Spleen (tissue), 11 donors: ENCODE measurements around the gene FAM20C. TPM values are rescaled to one million over a fixed set of nuclear protein-coding genes. Genes with fewer than 3 reads are reported as not detected.

Experiments used
- DNase-seq: peaks from one replicate; pipeline ENCODE4 v3.0.0-alpha.2; 2020
- H3K27ac ChIP-seq, 8 donors: fragments of 200-600 bp; sonication (generic) in 7 of 8; 1 replicate in 4 of 8; 2 replicates in 4 of 8; pipeline versions ENCODE4 v1.5.0 to v1.8.0; 2016 to 2021; ENCODE audit warnings: inconsistent platforms in 4 of 8, mild to moderate bottlenecking in 4 of 8, moderate library complexity in 1 of 8
- H3K27me3 ChIP-seq, 7 donors: fragments of 200-600 bp; sonication (generic) in 6 of 7; replicated peaks in 1 of 7; 1 replicate in 4 of 7; 2 replicates in 3 of 7; pipeline versions ENCODE4 v1.5.0 to v1.8.0; 2016 to 2021; ENCODE audit warnings: inconsistent platforms in 3 of 7, mild to moderate bottlenecking in 1 of 7
- H3K36me3 ChIP-seq, 6 donors: fragments of 200-600 bp; sonication (generic) in 5 of 6; 1 replicate in 4 of 6; 2 replicates in 2 of 6; pipeline versions ENCODE4 v1.5.0 to v1.8.0; 2016 to 2021; ENCODE audit warnings: inconsistent platforms in 2 of 6
- H3K4me1 ChIP-seq, 6 donors: fragments of 200-600 bp; sonication (generic) in 5 of 6; 1 replicate in 3 of 6; 2 replicates in 3 of 6; pipeline versions ENCODE4 v1.5.0 to v1.8.0; 2016 to 2021; ENCODE audit warnings: inconsistent platforms in 3 of 6
- H3K4me3 ChIP-seq, 8 donors: fragments of 200-600 bp; sonication (generic) in 7 of 8; 1 replicate in 4 of 8; 2 replicates in 4 of 8; pipeline versions ENCODE4 v1.5.0 to v1.8.0; 2016 to 2021; ENCODE audit warnings: inconsistent platforms in 4 of 8, mild to moderate bottlenecking in 4 of 8, moderate library complexity in 2 of 8
- H3K9me3 ChIP-seq, 8 donors: fragments of 200-600 bp; sonication (generic) in 7 of 8; 1 replicate in 4 of 8; 2 replicates in 4 of 8; pipeline versions ENCODE4 v1.5.0 to v1.8.0; 2016 to 2021; ENCODE audit warnings: inconsistent platforms in 4 of 8
- CTCF ChIP-seq, 11 experiments: fragments of 200-600 bp in 7 of 11; fragments of 450-650 bp in 4 of 11; sonication (generic) in 4 of 11; IDR thresholded peaks in 8 of 11; conservative IDR thresholded peaks in 3 of 11; 1 replicate in 7 of 11; 2 replicates in 4 of 11; pipeline versions ENCODE4 v1.4.0 to v1.8.0; 2016 to 2021; ENCODE audit warnings: antibody characterized with exemption in 11 of 11, inconsistent platforms in 4 of 11, mild to moderate bottlenecking in 1 of 11
- POLR2A ChIP-seq, 3 donors: fragments of 450-650 bp; IDR thresholded peaks; one replicate each; pipeline ENCODE4 v1.5.1; 2017; ENCODE audit warnings: antibody characterized with exemption in 3 of 3, mild to moderate bottlenecking in 1 of 3
- POLR2AphosphoS5 ChIP-seq, 3 donors: sonication (generic); formaldehyde crosslinking; IDR thresholded peaks; one replicate each; pipeline ENCODE4 v1.5.1; 2017; ENCODE audit warnings: antibody characterized with exemption in 3 of 3
- WGBS, 5 donors: extraction: QIAGEN DNeasy Blood & Tissue Kit in 3 of 5; methylation state at CpG; one replicate each; pipeline versions ENCODE4 v1.1.5 to v1.1.7; 2013 to 2018; 5-methylcytosine and 5-hydroxymethylcytosine counted together
- intact Hi-C: fragments of 100-400 bp; cut with DNase I; formaldehyde crosslinking; loops from one replicate; pipeline ENCODE4 v1.15.0; 2023; ENCODE audit warnings: low total_unique reads
- polyA plus RNA-seq, 3 donors: library from polyadenylated mRNA; stranded (reverse); fragments of 200-250 nt; gene quantifications; one replicate each; pipeline ENCODE4 v1.2.1, GENCODE V29; 2013
- total RNA-seq, 7 donors: library from RNA; depleted of rRNA in 3 of 7; stranded (reverse); fragments of >200 nt in 3 of 7; fragmentation: NEBNext Ultra II Directional in 4 of 7; extraction: Animal tissue kit (Norgen Biotek cat#: 25700) in 4 of 7; gene quantifications; one replicate each; pipeline versions ENCODE4 v1.1.0 to v1.2.1, GENCODE V29; 2016 to 2021
- donor health status: healthy with polysubstance abuse.
- donor health status: DM: no; HTN: no; CAD: no; lungs with moderate emphysema.
- donor health status: DM: no; HTN: no; CAD: no.
- donor health status: Bipolar disorder and iron deficiency.
- donor health status: healthy.
- donor health status: DM: no; HTN: no; CAD: no.
- donor health status: DM: yes; HTN: yes; CAD: no.

The FAM20C gene
- total and polyA plus RNA-seq, 10 donors, result 6.9 to 27.3 (median 14.6) TPM

- peaks cover 0 to 3% (median 0%) of the 10 kb centered on the region in 8 donors for H3K9me3 ChIP-seq
- no peak for DNase-seq
- no peaks in the 10 kb centered on the region for H3K27me3 ChIP-seq
- 61 to 82% (median 66%) methylated on average over 3 to 24 of the region's 24 CpGs for WGBS, 5 donors
- peaks cover 0 to 34% (median 0%) of the 10 kb centered on the region in 6 donors for H3K36me3 ChIP-seq
- peak in 1 of 3 donors; percentile 31 for TF ChIP-seq POLR2AphosphoS5 (IDR thresholded peaks at IDR 0.05)
- no peak for TF ChIP-seq CTCF (IDR thresholded peaks at IDR 0.05 in 8 of 11, conservative IDR thresholded peaks at IDR 0.05 in 3 of 11)
- TF ChIP-seq POLR2A (IDR thresholded peaks at IDR 0.05), result no peak
- intact Hi-C loops, result no loop called here
- H3K4me3 ChIP-seq, result no peak overlapping the region
- H3K27ac ChIP-seq, result no peak overlapping the region
- H3K4me1 ChIP-seq, result no peaks in the 10 kb centered on the region
Measured at GRCh38 chr7:209906-210305, 17.5 kb downstream of the FAM20C start.

GRCh38 chr7:210401-210925, 18.1 kb downstream of the FAM20C start:
- peaks cover 0 to 28% (median 0%) of the 10 kb centered on the region in 6 donors for H3K36me3 ChIP-seq
- no peaks in the 10 kb centered on the region for H3K27me3 ChIP-seq
- no peak overlapping the region for H3K4me3 ChIP-seq
- 87 to 96% (median 92%) methylated on average over 30 to 31 of the region's 31 CpGs for WGBS, 5 donors
- H3K27ac ChIP-seq, result no peak overlapping the region
- TF ChIP-seq CTCF (IDR thresholded peaks at IDR 0.05 in 8 of 11, conservative IDR thresholded peaks at IDR 0.05 in 3 of 11), result no peak
- no peak for TF ChIP-seq POLR2A (IDR thresholded peaks at IDR 0.05)
- TF ChIP-seq POLR2AphosphoS5 (IDR thresholded peaks at IDR 0.05), result no peak
- no peaks in the 10 kb centered on the region for H3K4me1 ChIP-seq
- intact Hi-C loops, result no loop called here
- no peak for DNase-seq
- H3K9me3 ChIP-seq, result no peaks in the 10 kb centered on the region

GRCh38 chr7:211033-211714, 18.8 kb downstream of the FAM20C start:
- H3K36me3 ChIP-seq, result peaks cover 0 to 21% (median 0%) of the 10 kb centered on the region in 6 donors
- no peak for TF ChIP-seq POLR2AphosphoS5 (IDR thresholded peaks at IDR 0.05)
- TF ChIP-seq POLR2A (IDR thresholded peaks at IDR 0.05), result no peak
- no peak for TF ChIP-seq CTCF (IDR thresholded peaks at IDR 0.05 in 8 of 11, conservative IDR thresholded peaks at IDR 0.05 in 3 of 11)
- no peak overlapping the region for H3K4me3 ChIP-seq
- no peaks in the 10 kb centered on the region for H3K9me3 ChIP-seq
- H3K27me3 ChIP-seq, result no peaks in the 10 kb centered on the region
- no peak overlapping the region for H3K27ac ChIP-seq
- intact Hi-C loops, result no loop called here
- 85 to 95% (median 89%) methylated on average over 19 to 21 of the region's 21 CpGs for WGBS, 5 donors
- DNase-seq, result no peak
- H3K4me1 ChIP-seq, result no peaks in the 10 kb centered on the region

DNA sequence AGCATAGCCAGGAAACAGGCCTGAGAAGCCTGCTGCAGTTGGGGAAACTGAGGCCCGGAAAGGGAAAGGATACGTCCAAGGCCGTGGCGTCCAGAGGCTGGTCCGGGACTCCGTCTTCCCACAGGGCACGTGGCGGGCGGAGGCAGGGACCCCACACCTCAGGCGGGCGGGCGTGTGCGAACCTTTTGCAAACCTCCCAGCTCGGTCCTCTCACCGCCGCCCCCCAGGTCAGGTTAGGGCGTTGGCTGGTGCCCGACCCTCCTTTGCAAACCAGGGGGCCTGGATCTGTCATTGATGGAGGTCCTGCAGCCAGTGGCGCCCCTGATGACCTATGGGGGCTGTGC, 19.3 kb downstream of the FAM20C start:
- Histone ChIP-seq H3K9me3 (no peaks in the 10 kb centered on the region), H3K27ac (no peak overlapping the region), H3K27me3 (no peaks in the 10 kb centered on the region), H3K36me3 (peaks cover 0 to 20% (median 0%) of the 10 kb centered on the region in 6 donors), H3K4me3 (no peak overlapping the region), H3K4me1 (no peaks in the 10 kb centered on the region)
- intact Hi-C loops, result no loop called here
- no peak for DNase-seq
- 86 to 95% (median 93%) methylated on average over 16 to 19 of the region's 19 CpGs for WGBS, 5 donors
- TF ChIP-seq POLR2A (IDR thresholded peaks at IDR 0.05) (no peak), CTCF (IDR thresholded peaks at IDR 0.05 in 8 of 11, conservative IDR thresholded peaks at IDR 0.05 in 3 of 11) (no peak), POLR2AphosphoS5 (IDR thresholded peaks at IDR 0.05) (no peak)
